ENCODE measurements around the gene ATP6V1B1.
"Not testable (repeated sequence)": the region's sequence is repeated elsewhere in the genome, so short reads cannot be mapped to it uniquely, and the experiment has no call there.

Gene ATP6V1B1

DNA sequence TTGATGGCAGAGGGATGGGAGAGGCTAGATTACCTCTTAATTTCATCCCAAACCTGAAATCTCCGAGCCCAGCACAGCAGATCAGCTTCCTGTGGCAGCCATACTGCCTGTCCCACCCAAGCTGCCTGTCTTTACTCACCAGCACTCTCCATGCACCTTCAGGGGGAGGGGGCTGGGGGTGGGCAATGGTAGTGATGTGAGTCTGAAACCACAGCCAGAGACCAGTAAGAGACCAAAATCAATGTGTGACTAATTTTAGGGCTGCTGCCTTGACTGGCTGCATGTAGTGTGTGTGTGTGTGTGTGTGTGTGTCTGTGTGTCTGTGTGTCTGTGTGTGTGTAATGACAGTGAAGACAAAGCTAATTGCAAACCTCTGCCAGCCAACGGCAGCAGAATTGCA is 70.6 kb downstream of the ATP6V1B1 start:
- DNase-seq (ENCODE audit: low read depth) = no peak
- TF ChIP-seq, protein P1, sequence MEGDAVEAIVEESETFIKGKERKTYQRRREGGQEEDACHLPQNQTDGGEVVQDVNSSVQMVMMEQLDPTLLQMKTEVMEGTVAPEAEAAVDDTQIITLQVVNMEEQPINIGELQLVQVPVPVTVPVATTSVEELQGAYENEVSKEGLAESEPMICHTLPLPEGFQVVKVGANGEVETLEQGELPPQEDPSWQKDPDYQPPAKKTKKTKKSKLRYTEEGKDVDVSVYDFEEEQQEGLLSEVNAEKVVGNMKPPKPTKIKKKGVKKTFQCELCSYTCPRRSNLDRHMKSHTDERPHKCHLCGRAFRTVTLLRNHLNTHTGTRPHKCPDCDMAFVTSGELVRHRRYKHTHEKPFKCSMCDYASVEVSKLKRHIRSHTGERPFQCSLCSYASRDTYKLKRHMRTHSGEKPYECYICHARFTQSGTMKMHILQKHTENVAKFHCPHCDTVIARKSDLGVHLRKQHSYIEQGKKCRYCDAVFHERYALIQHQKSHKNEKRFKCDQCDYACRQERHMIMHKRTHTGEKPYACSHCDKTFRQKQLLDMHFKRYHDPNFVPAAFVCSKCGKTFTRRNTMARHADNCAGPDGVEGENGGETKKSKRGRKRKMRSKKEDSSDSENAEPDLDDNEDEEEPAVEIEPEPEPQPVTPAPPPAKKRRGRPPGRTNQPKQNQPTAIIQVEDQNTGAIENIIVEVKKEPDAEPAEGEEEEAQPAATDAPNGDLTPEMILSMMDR (IDR thresholded peaks at IDR 0.05; ENCODE audit: low read depth, low read length, missing control alignments) = no peak
- in situ Hi-C loops (cut with HindIII; ENCODE audit: low sequenced_read_pairs) = no loop called here
- H3K4me3 ChIP-seq (ENCODE audit: low read depth, low read length) = no peak overlapping the region

DNA sequence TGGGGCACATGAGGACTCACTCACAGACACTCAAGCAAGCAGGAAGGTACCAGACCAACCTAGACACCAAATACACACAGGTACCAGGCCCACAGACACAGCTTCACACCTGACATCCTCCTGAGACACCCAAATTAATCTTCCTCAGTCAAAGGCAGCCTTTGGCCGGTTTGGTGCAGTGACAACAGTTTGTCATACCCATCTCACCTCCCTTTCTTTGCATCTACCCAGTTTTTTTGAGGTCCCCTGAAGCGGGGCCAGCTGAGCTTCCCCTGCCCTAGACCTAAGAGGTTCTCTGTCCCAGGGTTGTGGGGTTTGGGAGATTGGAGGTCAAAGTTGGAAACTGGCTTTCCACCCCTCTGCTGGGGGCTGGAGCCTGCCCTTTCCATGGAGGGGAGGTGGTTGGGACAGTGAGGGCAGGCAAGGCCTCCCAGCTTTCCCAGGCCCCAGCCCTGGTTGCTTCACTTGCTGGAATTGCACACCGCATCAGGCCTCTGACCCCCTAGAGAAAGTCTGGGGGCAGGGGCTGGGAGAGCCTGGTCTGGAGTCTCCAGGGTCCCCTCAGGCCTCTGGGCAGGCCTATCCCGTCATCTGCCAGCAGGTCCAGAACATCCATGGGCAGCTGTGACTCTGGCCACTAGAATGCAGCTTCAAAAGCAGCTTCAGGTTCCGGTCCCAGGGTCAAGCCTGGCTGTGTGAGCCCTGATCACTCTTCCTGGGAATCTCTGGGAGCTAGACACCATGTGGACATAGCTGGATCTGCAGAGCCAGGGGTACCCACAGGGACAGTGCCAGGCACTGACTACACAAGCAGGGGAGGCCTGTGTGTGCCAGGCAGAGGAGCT is 71.5 kb downstream of the ATP6V1B1 start:
- DNase-seq (ENCODE audit: low read depth) = no peak
- no peak overlapping the region for H3K4me3 ChIP-seq (ENCODE audit: low read depth, low read length)
- TF ChIP-seq, protein P1 (IDR thresholded peaks at IDR 0.05; ENCODE audit: low read depth, low read length, missing control alignments) = no peak
- in situ Hi-C loops (cut with HindIII; ENCODE audit: low sequenced_read_pairs) = no loop called here

DNA sequence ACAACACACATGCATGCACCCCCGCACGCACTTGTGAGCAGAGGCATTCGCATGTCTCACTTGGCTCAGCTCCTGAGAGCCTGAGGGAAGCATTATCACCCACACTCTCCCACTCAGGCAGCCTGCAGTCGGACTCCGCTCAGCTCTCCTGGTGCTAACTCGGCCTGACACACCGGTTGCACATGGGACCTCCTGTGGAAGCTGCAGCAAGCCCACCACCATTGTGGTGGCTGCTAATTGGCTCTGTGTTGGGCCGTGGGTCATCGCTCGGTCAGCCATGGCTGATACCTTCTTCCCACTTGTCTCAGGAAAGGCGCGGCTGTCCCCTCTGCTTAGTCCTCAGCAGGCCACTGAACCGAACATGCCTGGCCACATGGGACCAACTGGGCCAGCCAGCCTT is 72.6 kb downstream of the ATP6V1B1 start:
- TF ChIP-seq, protein P1 (IDR thresholded peaks at IDR 0.05; ENCODE audit: low read depth, low read length, missing control alignments) = no peak
- in situ Hi-C loops (cut with HindIII; ENCODE audit: low sequenced_read_pairs) = no loop called here
- DNase-seq (ENCODE audit: low read depth) = no peak
- no peak overlapping the region for H3K4me3 ChIP-seq (ENCODE audit: low read depth, low read length)

DNA sequence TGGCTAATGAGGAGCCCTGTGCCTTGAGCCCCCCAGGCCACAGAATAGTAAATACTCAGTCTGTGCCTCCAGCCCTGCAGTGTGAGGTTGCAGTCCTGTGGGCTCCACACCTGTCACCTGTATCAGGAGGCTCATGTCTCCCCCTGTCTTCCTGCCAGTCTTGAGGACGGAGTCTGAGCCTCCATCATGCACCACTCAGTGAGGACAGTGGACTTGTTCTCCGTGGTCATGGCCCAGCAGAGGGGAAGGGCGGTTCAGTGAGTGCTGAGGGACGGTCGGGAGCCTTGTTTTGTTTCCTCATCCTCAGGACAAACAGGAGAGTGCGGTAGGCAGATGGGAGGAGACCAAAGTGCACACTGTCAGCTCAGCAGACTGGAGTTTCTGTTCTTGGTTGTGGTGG is 76.1 kb downstream of the ATP6V1B1 start:
- in situ Hi-C loops (cut with HindIII; ENCODE audit: low sequenced_read_pairs) = not testable (repeated sequence)

More for the DNA sequence above, 76.1 kb downstream of the ATP6V1B1 start:
- not testable (repeated sequence) for H3K4me3 ChIP-seq (ENCODE audit: low read depth, low read length); DNase-seq (ENCODE audit: low read depth)
